WTC11 (cell line): ENCODE measurements around the gene TANC1. TPM values are rescaled to one million over a fixed set of nuclear protein-coding genes. Genes with fewer than 3 reads are reported as not detected.

ENCODE experiments used
- ATAC-seq: fragments of 200-7000 bp; cut with Tn5 transposase; 2 replicates; pipeline ENCODE4 v1.10.0; 2021; ENCODE audit warnings: mild to moderate bottlenecking, moderate library complexity
- CTCF ChIA-PET: fragments of 300-600 bp; sonication (Branson Sonifier 250); formaldehyde crosslinking; loops from one replicate; lab custom pipeline; 2021; ENCODE audit warnings: antibody characterized with exemption; lab: Charles Lee
- POLR2A ChIA-PET: fragments of 350-600 bp; sonication (Branson Sonifier 250); formaldehyde crosslinking; loops from one replicate; lab custom pipeline; 2021; ENCODE audit warnings: antibody characterized with exemption; lab: Charles Lee
- DNase-seq: peaks from one replicate; pipeline ENCODE4 v3.0.0; 2021; ENCODE audit warnings: low spot score
- H3K27ac Mint-ChIP-seq: 2 replicates; pipeline ENCODE4 v1.8.0; 2021; ENCODE audit warnings: mixed read lengths
- H3K27me3 Mint-ChIP-seq: 2 replicates; pipeline ENCODE4 v1.8.0; 2021; ENCODE audit warnings: low read depth, mild to moderate bottlenecking, moderate library complexity, mixed read lengths
- H3K36me3 Mint-ChIP-seq: 2 replicates; pipeline ENCODE4 v1.8.0; 2021; ENCODE audit warnings: mixed read lengths
- H3K4me1 Mint-ChIP-seq: 2 replicates; pipeline ENCODE4 v1.8.0; 2022; ENCODE audit warnings: mixed read lengths
- H3K4me3 Mint-ChIP-seq: 2 replicates; pipeline ENCODE4 v1.8.0; 2021; ENCODE audit warnings: mild to moderate bottlenecking, moderate library complexity, mixed read lengths
- H3K9me3 Mint-ChIP-seq: 2 replicates; pipeline ENCODE4 v1.8.0; 2021; ENCODE audit warnings: mixed read lengths
- CREM ChIP-seq: sonication (generic); formaldehyde crosslinking; IDR thresholded peaks from 2 replicates; pipeline ENCODE4 v1.8.1; 2022; ENCODE audit warnings: mild to moderate bottlenecking, missing genetic modification reagents, moderate library complexity
- FOXJ3 ChIP-seq: sonication (generic); formaldehyde crosslinking; IDR thresholded peaks from 2 replicates; pipeline ENCODE4 v1.9.0; 2021; ENCODE audit warnings: missing genetic modification reagents, mild to moderate bottlenecking, borderline replicate concordance
- GABPB1 ChIP-seq: sonication (generic); formaldehyde crosslinking; IDR thresholded peaks from 2 replicates; pipeline ENCODE4 v1.8.1; 2023; ENCODE audit warnings: mild to moderate bottlenecking, missing genetic modification reagents
- NR3C1 ChIP-seq: sonication (generic); formaldehyde crosslinking; conservative IDR thresholded peaks from 2 replicates; pipeline ENCODE4 v1.8.1; 2023; ENCODE audit warnings: low read depth, mild to moderate bottlenecking, missing genetic modification reagents
- SP1 ChIP-seq: sonication (generic); formaldehyde crosslinking; conservative IDR thresholded peaks from 2 replicates; pipeline ENCODE4 v1.8.1; 2022; ENCODE audit warnings: missing genetic modification reagents
- ZNF219 ChIP-seq: sonication (generic); formaldehyde crosslinking; IDR thresholded peaks from 2 replicates; pipeline ENCODE4 v1.8.0; 2023; ENCODE audit warnings: missing genetic modification reagents, mild to moderate bottlenecking, borderline replicate concordance
- ZNF232 ChIP-seq: sonication (generic); formaldehyde crosslinking; IDR thresholded peaks from 2 replicates; pipeline ENCODE4 v1.8.0; 2022; ENCODE audit warnings: mild to moderate bottlenecking, missing genetic modification reagents
- total RNA-seq: library from RNA; stranded (reverse); gene quantifications from 3 replicates; pipeline ENCODE4 v1.2.3, GENCODE V29; 2021
- TF ChIP-seq, protein P1 (sequence below): sonication (generic); formaldehyde crosslinking; conservative IDR thresholded peaks from 2 replicates; pipeline ENCODE4 v1.8.1; 2023; ENCODE audit warnings: mild to moderate bottlenecking, low read depth, missing genetic modification reagents, moderate library complexity
- TF ChIP-seq, protein P2 (sequence below): sonication (generic); formaldehyde crosslinking; IDR thresholded peaks from 2 replicates; pipeline ENCODE4 v1.8.0; 2023; ENCODE audit warnings: missing genetic modification reagents
- TF ChIP-seq, protein P3 (sequence below): fragments of 250-450 bp; sonication (Bioruptor Pico); IDR thresholded peaks from 2 replicates; pipeline ENCODE4 v1.8.0; 2021; ENCODE audit warnings: mild to moderate bottlenecking
- TF ChIP-seq, protein P4 (sequence below): fragments of 250-450 bp; sonication (Bioruptor Pico); IDR thresholded peaks from 2 replicates; pipeline ENCODE4 v1.9.0; 2021; ENCODE audit warnings: mild to moderate bottlenecking
- TF ChIP-seq, protein P5 (sequence below): fragments of 250-450 bp; sonication (Bioruptor Pico); conservative IDR thresholded peaks from 2 replicates; pipeline ENCODE4 v1.9.0; 2021; ENCODE audit warnings: mild to moderate bottlenecking
- TF ChIP-seq, protein P6 (sequence below): sonication (generic); formaldehyde crosslinking; IDR thresholded peaks from 2 replicates; pipeline ENCODE4 v1.8.0; 2022; ENCODE audit warnings: mild to moderate bottlenecking, missing genetic modification reagents

Gene TANC1
- total RNA-seq, 1 experiment from 2014 or later, result 11.6 TPM

DNA sequence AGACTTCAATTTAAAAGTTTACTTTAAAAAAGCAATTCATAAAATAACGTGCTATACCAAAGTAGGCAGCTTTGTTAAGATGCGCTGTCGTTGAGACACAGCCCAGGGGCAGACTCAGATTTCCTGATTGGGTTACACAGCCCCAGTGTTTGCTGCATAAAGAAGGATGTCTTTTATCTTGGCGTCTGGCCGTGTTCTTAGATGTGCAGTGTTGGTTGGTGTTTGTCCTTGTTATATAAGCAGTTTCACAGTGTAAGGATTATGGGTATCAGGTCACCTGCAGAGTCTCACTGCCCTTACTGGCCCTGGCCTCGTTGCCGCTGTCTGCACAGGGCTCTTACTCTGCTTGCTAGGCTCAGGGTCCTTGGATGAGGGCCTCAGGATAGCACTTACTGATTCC lies 209.5 kb downstream of the TANC1 start:
- peaks cover 4% of the 10 kb centered on the region for H3K36me3 Mint-ChIP-seq
- no peak for ATAC-seq
- ChIA-PET POLR2A (no interaction called here), CTCF (no interaction called here)
- H3K27me3 Mint-ChIP-seq, result no peaks in the 10 kb centered on the region
- no peaks in the 10 kb centered on the region for H3K4me1 Mint-ChIP-seq
- no peak overlapping the region for H3K27ac Mint-ChIP-seq
- TF ChIP-seq FOXJ3 (CRISPR knock-in tag) (no peak), CREM (CRISPR knock-in tag) (no peak)
- TF ChIP-seq, protein P1, sequence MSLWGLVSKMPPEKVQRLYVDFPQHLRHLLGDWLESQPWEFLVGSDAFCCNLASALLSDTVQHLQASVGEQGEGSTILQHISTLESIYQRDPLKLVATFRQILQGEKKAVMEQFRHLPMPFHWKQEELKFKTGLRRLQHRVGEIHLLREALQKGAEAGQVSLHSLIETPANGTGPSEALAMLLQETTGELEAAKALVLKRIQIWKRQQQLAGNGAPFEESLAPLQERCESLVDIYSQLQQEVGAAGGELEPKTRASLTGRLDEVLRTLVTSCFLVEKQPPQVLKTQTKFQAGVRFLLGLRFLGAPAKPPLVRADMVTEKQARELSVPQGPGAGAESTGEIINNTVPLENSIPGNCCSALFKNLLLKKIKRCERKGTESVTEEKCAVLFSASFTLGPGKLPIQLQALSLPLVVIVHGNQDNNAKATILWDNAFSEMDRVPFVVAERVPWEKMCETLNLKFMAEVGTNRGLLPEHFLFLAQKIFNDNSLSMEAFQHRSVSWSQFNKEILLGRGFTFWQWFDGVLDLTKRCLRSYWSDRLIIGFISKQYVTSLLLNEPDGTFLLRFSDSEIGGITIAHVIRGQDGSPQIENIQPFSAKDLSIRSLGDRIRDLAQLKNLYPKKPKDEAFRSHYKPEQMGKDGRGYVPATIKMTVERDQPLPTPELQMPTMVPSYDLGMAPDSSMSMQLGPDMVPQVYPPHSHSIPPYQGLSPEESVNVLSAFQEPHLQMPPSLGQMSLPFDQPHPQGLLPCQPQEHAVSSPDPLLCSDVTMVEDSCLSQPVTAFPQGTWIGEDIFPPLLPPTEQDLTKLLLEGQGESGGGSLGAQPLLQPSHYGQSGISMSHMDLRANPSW (CRISPR knock-in tag), result no peak
- no peaks in the 10 kb centered on the region for H3K9me3 Mint-ChIP-seq
- no peak overlapping the region for H3K4me3 Mint-ChIP-seq
- no peak for DNase-seq

DNA sequence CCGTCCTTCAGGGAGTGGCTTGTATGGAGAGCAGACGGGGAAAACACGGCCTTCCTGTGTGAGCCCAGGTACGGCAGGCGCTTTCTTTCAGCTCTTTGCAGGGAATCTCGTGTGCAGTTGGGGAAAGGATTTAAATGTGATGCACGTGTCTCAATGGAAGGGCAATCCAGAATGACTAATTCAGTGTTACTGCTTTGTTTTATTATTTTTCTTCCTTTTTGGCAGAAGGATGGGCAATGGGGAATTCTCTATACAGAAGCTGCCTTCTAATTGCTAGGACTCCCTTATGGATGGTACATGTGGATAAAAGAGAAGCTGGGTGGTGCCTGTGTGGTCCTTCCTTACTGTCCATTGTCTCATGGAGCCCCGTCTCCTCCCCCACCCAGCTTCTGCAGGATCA lies 210.7 kb downstream of the TANC1 start:
- Mint-ChIP-seq H3K4me1 (peaks cover 4% of the 10 kb centered on the region; the same call in 1 of the 2 replicates), H3K36me3 (peaks cover 4% of the 10 kb centered on the region), H3K4me3 (no peak overlapping the region), H3K27me3 (no peaks in the 10 kb centered on the region), H3K27ac (no peak overlapping the region), H3K9me3 (no peaks in the 10 kb centered on the region)
- ATAC-seq, result no peak
- TF ChIP-seq, protein P2, sequence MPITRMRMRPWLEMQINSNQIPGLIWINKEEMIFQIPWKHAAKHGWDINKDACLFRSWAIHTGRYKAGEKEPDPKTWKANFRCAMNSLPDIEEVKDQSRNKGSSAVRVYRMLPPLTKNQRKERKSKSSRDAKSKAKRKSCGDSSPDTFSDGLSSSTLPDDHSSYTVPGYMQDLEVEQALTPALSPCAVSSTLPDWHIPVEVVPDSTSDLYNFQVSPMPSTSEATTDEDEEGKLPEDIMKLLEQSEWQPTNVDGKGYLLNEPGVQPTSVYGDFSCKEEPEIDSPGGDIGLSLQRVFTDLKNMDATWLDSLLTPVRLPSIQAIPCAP (CRISPR knock-in tag), result no peak
- TF ChIP-seq CREM (CRISPR knock-in tag), result no peak
- no peak for TF ChIP-seq ZNF232 (CRISPR knock-in tag)
- TF ChIP-seq ZNF219 (CRISPR knock-in tag), result no peak
- no peak for TF ChIP-seq GABPB1 (CRISPR knock-in tag)
- TF ChIP-seq SP1, result no peak
- TF ChIP-seq, protein P3, sequence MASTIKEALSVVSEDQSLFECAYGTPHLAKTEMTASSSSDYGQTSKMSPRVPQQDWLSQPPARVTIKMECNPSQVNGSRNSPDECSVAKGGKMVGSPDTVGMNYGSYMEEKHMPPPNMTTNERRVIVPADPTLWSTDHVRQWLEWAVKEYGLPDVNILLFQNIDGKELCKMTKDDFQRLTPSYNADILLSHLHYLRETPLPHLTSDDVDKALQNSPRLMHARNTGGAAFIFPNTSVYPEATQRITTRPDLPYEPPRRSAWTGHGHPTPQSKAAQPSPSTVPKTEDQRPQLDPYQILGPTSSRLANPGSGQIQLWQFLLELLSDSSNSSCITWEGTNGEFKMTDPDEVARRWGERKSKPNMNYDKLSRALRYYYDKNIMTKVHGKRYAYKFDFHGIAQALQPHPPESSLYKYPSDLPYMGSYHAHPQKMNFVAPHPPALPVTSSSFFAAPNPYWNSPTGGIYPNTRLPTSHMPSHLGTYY, result no peak
- TF ChIP-seq NR3C1 (CRISPR knock-in tag), result no peak
- TF ChIP-seq, protein P4, sequence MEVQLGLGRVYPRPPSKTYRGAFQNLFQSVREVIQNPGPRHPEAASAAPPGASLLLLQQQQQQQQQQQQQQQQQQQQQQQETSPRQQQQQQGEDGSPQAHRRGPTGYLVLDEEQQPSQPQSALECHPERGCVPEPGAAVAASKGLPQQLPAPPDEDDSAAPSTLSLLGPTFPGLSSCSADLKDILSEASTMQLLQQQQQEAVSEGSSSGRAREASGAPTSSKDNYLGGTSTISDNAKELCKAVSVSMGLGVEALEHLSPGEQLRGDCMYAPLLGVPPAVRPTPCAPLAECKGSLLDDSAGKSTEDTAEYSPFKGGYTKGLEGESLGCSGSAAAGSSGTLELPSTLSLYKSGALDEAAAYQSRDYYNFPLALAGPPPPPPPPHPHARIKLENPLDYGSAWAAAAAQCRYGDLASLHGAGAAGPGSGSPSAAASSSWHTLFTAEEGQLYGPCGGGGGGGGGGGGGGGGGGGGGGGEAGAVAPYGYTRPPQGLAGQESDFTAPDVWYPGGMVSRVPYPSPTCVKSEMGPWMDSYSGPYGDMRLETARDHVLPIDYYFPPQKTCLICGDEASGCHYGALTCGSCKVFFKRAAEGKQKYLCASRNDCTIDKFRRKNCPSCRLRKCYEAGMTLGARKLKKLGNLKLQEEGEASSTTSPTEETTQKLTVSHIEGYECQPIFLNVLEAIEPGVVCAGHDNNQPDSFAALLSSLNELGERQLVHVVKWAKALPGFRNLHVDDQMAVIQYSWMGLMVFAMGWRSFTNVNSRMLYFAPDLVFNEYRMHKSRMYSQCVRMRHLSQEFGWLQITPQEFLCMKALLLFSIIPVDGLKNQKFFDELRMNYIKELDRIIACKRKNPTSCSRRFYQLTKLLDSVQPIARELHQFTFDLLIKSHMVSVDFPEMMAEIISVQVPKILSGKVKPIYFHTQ (CRISPR knock-in tag), result no peak
- TF ChIP-seq, protein P5, sequence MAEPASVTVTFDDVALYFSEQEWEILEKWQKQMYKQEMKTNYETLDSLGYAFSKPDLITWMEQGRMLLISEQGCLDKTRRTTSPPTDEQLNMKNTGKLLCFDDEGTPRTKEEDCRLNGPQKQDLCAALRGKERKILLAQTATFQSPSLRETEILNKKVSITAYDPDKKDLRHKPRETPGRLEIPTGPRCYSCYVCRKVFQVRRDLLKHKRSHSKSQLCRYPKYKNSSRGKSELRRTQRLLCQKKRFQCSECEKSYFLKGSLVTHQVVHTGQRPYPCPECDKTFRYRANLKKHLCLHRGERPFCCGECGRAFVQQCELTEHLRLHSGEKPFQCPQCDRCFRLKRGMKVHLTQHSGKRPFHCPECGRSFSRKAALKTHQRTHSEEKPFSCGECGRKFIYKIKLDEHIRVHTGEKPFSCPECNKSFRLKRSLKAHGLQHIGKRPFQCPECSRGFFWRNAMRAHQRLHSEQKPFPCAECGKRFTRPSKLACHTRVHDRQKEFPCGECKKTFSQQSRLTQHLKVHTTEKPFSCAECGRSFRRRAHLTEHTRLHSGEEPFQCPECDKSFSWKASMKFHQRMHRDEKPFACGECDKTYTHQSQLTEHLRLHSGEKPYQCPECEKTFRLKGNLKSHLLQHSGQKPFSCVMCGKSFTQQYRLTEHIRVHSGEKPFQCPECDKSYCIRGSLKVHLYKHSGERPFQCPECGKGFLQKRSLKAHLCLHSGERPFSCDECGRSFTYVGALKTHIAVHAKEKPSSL, result no peak
- TF ChIP-seq, protein P6, sequence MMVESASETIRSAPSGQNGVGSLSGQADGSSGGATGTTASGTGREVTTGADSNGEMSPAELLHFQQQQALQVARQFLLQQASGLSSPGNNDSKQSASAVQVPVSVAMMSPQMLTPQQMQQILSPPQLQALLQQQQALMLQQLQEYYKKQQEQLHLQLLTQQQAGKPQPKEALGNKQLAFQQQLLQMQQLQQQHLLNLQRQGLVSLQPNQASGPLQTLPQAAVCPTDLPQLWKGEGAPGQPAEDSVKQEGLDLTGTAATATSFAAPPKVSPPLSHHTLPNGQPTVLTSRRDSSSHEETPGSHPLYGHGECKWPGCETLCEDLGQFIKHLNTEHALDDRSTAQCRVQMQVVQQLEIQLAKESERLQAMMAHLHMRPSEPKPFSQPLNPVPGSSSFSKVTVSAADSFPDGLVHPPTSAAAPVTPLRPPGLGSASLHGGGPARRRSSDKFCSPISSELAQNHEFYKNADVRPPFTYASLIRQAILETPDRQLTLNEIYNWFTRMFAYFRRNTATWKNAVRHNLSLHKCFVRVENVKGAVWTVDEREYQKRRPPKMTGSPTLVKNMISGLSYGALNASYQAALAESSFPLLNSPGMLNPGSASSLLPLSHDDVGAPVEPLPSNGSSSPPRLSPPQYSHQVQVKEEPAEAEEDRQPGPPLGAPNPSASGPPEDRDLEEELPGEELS, result no peak
- CTCF ChIA-PET, result no interaction called here
- no peak for DNase-seq
- POLR2A ChIA-PET, result no interaction called here
